CD14-positive monocyte (primary cell): ENCODE results near the gene CNTNAP2. TPM values are rescaled to one million over a fixed set of nuclear protein-coding genes. Genes with fewer than 3 reads are reported as not detected.

Experiments used
- DNase-seq, 3 donors: peaks; one replicate each; pipeline ENCODE4 v3.0.0-alpha.2; 2011 to 2022
- H2AFZ ChIP-seq: 2 replicates; pipeline ENCODE4 v1.6.0; 2012; ENCODE audit warnings: mild to moderate bottlenecking, low read depth, low read length, inconsistent platforms; ENCODE audit not compliant: insufficient read depth, poor library complexity, severe bottlenecking
- H3K27ac ChIP-seq, 2 donors: 1 replicate in 1 of 2; 2 replicates in 1 of 2; pipeline ENCODE4 v1.5.1; 2012 to 2013; ENCODE audit warnings: low read length in 2 of 2, control low read depth in 1 of 2, inconsistent platforms in 1 of 2, low read depth in 1 of 2, mild to moderate bottlenecking in 1 of 2
- H3K27me3 ChIP-seq, 2 donors: one replicate each; pipeline versions ENCODE4 v1.6.0 to v1.6.1; 2011 to 2013; ENCODE audit warnings: low read length in 2 of 2; ENCODE audit not compliant: control insufficient read depth in 2 of 2, insufficient read depth in 2 of 2
- H3K36me3 ChIP-seq, 2 donors: replicated peaks in 1 of 2; 1 replicate in 1 of 2; 2 replicates in 1 of 2; pipeline versions ENCODE4 v1.5.1 to v1.6.1; 2012 to 2013; ENCODE audit warnings: low read length in 2 of 2, control low read depth in 1 of 2, inconsistent platforms in 1 of 2, mild to moderate bottlenecking in 1 of 2; ENCODE audit not compliant: insufficient read depth in 2 of 2, control insufficient read depth in 1 of 2
- H3K4me1 ChIP-seq, 2 donors: 1 replicate in 1 of 2; 2 replicates in 1 of 2; pipeline versions ENCODE4 v1.5.1 to v1.6.1; 2012 to 2013; ENCODE audit warnings: low read length in 2 of 2, control low read depth in 1 of 2, inconsistent platforms in 1 of 2, mild to moderate bottlenecking in 1 of 2, moderate library complexity in 1 of 2; ENCODE audit not compliant: insufficient read depth in 2 of 2, control insufficient read depth in 1 of 2
- H3K4me2 ChIP-seq: replicated peaks from 2 replicates; pipeline ENCODE3; 2012; ENCODE audit warnings: low read length, moderate library complexity, mild to moderate bottlenecking; ENCODE audit not compliant: poor library complexity, severe bottlenecking; ENCODE audit errors: extremely low read depth
- H3K4me3 ChIP-seq, 3 experiments: fragments of 200-600 bp in 1 of 3; sonication (generic) in 1 of 3; replicated peaks in 1 of 3; 1 replicate in 2 of 3; 2 replicates in 1 of 3; pipeline ENCODE4 v1.5.1; 2011 to 2013; ENCODE audit warnings: low read length in 3 of 3, mild to moderate bottlenecking in 3 of 3, control low read depth in 2 of 3, low read depth in 2 of 3, inconsistent platforms in 1 of 3, moderate library complexity in 1 of 3
- H3K79me2 ChIP-seq: 2 replicates; pipeline ENCODE4 v1.6.0; 2012; ENCODE audit warnings: mild to moderate bottlenecking, control low read depth, inconsistent platforms, low read length, moderate library complexity; ENCODE audit not compliant: insufficient read depth
- H3K9ac ChIP-seq: 2 replicates; pipeline ENCODE4 v1.6.0; 2017; ENCODE audit warnings: low read length, mild to moderate bottlenecking; ENCODE audit not compliant: insufficient read depth, poor library complexity, severe bottlenecking
- H3K9me3 ChIP-seq, 2 donors: replicated peaks in 1 of 2; 1 replicate in 1 of 2; 2 replicates in 1 of 2; pipeline versions ENCODE4 v1.5.1 to v1.6.1; 2012 to 2013; ENCODE audit warnings: low read length in 2 of 2, control low read depth in 1 of 2; ENCODE audit not compliant: control insufficient read depth in 1 of 2, insufficient read depth in 1 of 2
- H4K20me1 ChIP-seq: 2 replicates; pipeline ENCODE4 v1.6.0; 2012; ENCODE audit warnings: mild to moderate bottlenecking, low read length, control low read depth, moderate library complexity; ENCODE audit not compliant: insufficient read depth
- H3K27ac Mint-ChIP-seq, 7 donors: one replicate each; pipeline ENCODE4 v1.8.0; 2020; ENCODE audit warnings: mild to moderate bottlenecking in 7 of 7, mixed read lengths in 7 of 7, moderate library complexity in 6 of 7, inconsistent platforms in 2 of 7
- H3K27me3 Mint-ChIP-seq, 3 donors: one replicate each; pipeline ENCODE4 v1.8.0; 2021 to 2022; ENCODE audit warnings: low read depth in 3 of 3, mild to moderate bottlenecking in 3 of 3, mixed read lengths in 3 of 3, moderate library complexity in 3 of 3, inconsistent platforms in 1 of 3
- H3K36me3 Mint-ChIP-seq, 2 donors: one replicate each; pipeline ENCODE4 v1.8.0; 2020; ENCODE audit warnings: mixed read lengths in 2 of 2, inconsistent platforms in 1 of 2, mild to moderate bottlenecking in 1 of 2
- H3K4me1 Mint-ChIP-seq: one replicate; pipeline ENCODE4 v1.8.0; 2020; ENCODE audit warnings: mild to moderate bottlenecking, mixed read lengths
- H3K4me3 Mint-ChIP-seq, 2 donors: one replicate each; pipeline ENCODE4 v1.8.0; 2020; ENCODE audit warnings: mild to moderate bottlenecking in 2 of 2, mixed read lengths in 2 of 2, moderate library complexity in 1 of 2
- H3K9me3 Mint-ChIP-seq, 7 donors: one replicate each; pipeline ENCODE4 v1.8.0; 2020 to 2022; ENCODE audit warnings: mixed read lengths in 7 of 7, mild to moderate bottlenecking in 6 of 7, moderate library complexity in 6 of 7, inconsistent platforms in 2 of 7
- WGBS: methylation state at CpG from one replicate; pipeline ENCODE4 v1.1.5; 2013; ENCODE audit warnings: missing lambda C conversion rate; ENCODE audit not compliant: insufficient coverage; 5-methylcytosine and 5-hydroxymethylcytosine counted together
- intact Hi-C, 2 donors: fragments of 100-400 bp; cut with micrococcal nuclease; formaldehyde crosslinking; loops; one replicate each; pipeline versions ENCODE4 v1.15.0 to v1.15.1; 2023
- polyA plus RNA-seq, 3 donors: library from polyadenylated mRNA; depleted of rRNA in 1 of 3; unstranded in 2 of 3; stranded (reverse) in 1 of 3; fragments of 300-500 nt in 2 of 3; fragments of >200 nt in 1 of 3; fragmentation: Illumina TruSeq in 2 of 3; gene quantifications; 1 replicate in 2 of 3; 2 replicates in 1 of 3; pipeline ENCODE4 v1.2.3, GENCODE V29; 2012 to 2021
- TF ChIP-seq, protein P1 (sequence below): fragments of 200-600 bp; IDR thresholded peaks from one replicate; pipeline ENCODE4 v1.8.0; 2022; ENCODE audit warnings: antibody characterized with exemption, mild to moderate bottlenecking

CNTNAP2 gene
- polyA plus RNA-seq, 3 donors: 0.01 TPM; not detected in 2

DNA sequence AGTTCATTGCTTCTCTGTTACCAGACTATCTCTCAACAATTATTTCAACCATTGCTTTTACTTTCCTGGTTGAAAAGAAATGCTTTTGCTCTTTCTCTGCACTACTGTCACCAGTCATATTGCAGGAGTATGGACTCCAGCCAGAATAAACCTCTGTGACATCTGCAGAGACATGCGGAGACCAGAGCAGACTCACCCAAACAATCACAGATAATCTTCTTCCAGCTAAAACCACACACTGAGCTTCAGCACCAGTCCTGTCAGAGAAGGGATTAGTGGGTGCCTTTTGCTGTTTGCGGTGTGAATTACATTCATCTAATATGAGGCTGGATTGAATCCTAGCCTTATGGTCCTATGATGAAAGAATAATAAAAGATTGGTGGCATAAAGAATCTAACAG, 258.6 kb downstream of the CNTNAP2 start:
- intact Hi-C loops: no loop called here
- Mint-ChIP-seq H3K27me3 (peaks cover 0 to 3% (median 2%) of the 10 kb centered on the region in 3 donors), H3K4me3 (no peak overlapping the region), H3K9me3 (peaks cover 0 to 9% (median 2%) of the 10 kb centered on the region in 7 donors), H3K36me3 (no peaks in the 10 kb centered on the region), H3K4me1 (no peaks in the 10 kb centered on the region), H3K27ac (no peak overlapping the region)
- TF ChIP-seq, protein P1, sequence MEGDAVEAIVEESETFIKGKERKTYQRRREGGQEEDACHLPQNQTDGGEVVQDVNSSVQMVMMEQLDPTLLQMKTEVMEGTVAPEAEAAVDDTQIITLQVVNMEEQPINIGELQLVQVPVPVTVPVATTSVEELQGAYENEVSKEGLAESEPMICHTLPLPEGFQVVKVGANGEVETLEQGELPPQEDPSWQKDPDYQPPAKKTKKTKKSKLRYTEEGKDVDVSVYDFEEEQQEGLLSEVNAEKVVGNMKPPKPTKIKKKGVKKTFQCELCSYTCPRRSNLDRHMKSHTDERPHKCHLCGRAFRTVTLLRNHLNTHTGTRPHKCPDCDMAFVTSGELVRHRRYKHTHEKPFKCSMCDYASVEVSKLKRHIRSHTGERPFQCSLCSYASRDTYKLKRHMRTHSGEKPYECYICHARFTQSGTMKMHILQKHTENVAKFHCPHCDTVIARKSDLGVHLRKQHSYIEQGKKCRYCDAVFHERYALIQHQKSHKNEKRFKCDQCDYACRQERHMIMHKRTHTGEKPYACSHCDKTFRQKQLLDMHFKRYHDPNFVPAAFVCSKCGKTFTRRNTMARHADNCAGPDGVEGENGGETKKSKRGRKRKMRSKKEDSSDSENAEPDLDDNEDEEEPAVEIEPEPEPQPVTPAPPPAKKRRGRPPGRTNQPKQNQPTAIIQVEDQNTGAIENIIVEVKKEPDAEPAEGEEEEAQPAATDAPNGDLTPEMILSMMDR: no peak
- Histone ChIP-seq H3K36me3 (no peaks in the 10 kb centered on the region), H3K9me3 (peaks cover 4 to 6% of the 10 kb centered on the region in 2 donors), H3K79me2 (no peaks in the 10 kb centered on the region), H3K9ac (no peak overlapping the region), H3K27me3 (no peaks in the 10 kb centered on the region), H2AFZ (no peak overlapping the region), H3K4me1 (no peaks in the 10 kb centered on the region), H3K27ac (no peak overlapping the region), H4K20me1 (no peaks in the 10 kb centered on the region), H3K4me2 (no peak overlapping the region), H3K4me3 (no peak overlapping the region)
- no peak for DNase-seq
- WGBS: no CpG with 5 or more reads among the region's 2 CpGs

DNA sequence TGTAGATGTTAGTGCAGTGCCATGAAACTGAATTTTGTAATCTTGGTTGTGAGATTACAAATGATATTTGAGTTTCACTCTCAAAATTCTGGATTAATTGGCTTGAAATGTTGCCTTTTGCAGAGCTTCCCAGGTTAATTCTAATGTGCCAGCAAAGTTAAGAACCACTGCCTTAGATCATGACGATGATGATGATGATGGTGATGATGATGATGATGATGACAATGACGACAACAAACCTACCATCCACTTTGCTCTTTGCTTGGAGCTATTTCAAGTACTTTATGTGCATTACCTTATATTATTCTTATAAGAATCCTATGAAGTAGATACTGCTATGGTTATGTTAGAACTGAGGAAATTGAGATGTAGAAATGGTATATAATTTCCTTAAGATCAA, 261.6 kb downstream of the CNTNAP2 start:
- H3K4me3 ChIP-seq: no peak overlapping the region
- TF ChIP-seq, protein P1: no peak
- H3K9me3 ChIP-seq: peaks cover 0 to 4% of the 10 kb centered on the region in 2 donors
- no peaks in the 10 kb centered on the region for H3K79me2 ChIP-seq
- Mint-ChIP-seq H3K27ac (no peak overlapping the region), H3K4me1 (no peaks in the 10 kb centered on the region), H3K36me3 (no peaks in the 10 kb centered on the region), H3K9me3 (peaks cover 0 to 5% (median 2%) of the 10 kb centered on the region in 7 donors), H3K4me3 (no peak overlapping the region), H3K27me3 (peaks cover 0 to 3% (median under 1%) of the 10 kb centered on the region in 3 donors)
- no peaks in the 10 kb centered on the region for H3K27me3 ChIP-seq
- H3K9ac ChIP-seq: no peak overlapping the region
- no peaks in the 10 kb centered on the region for H4K20me1 ChIP-seq
- no peak overlapping the region for H2AFZ ChIP-seq
- H3K4me1 ChIP-seq: no peaks in the 10 kb centered on the region
- no CpG with 5 or more reads among the region's 2 CpGs for WGBS
- no peak overlapping the region for H3K27ac ChIP-seq
- no peak overlapping the region for H3K4me2 ChIP-seq
- no peak for DNase-seq
- H3K36me3 ChIP-seq: no peaks in the 10 kb centered on the region
- intact Hi-C loops: no loop called here
